Endothelial cell of umbilical vein (primary cell): Measurements from ENCODE around the gene PROM1. TPM values are rescaled to one million over a fixed set of nuclear protein-coding genes. Genes with fewer than 3 reads are reported as not detected.

Source experiments
- BruUV-seq: library from RNA; stranded (reverse); fragments of 400-500 nt; replicated peaks from 2 replicates; lab custom pipeline; 2021; lab: Mats Ljungman, UMichigan
- CTCF ChIA-PET: fragments of 300-600, 350-600 bp; sonication (Branson Sonifier 250); formaldehyde crosslinking; loops from one replicate; lab custom pipeline; 2021; ENCODE audit warnings: antibody characterized with exemption, inconsistent platforms; lab: Charles Lee
- POLR2A ChIA-PET: fragments of 300-600, 350-600 bp; sonication (Branson Sonifier 250); formaldehyde crosslinking; loops from one replicate; lab custom pipeline; 2021; ENCODE audit warnings: antibody characterized with exemption, inconsistent platforms; lab: Charles Lee
- DNase-seq: peaks from one replicate; pipeline ENCODE4 v3.0.0-alpha.2; 2011; ENCODE audit warnings: low read depth, low spot score
- FAIRE-seq: peaks from 2 replicates; lab custom pipeline; 2011; peaks lifted over from hg19 to GRCh38; lab: Jason Lieb, UNC
- H2AFZ ChIP-seq: 2 replicates; pipeline ENCODE4 v1.6.0; 2012; ENCODE audit warnings: low read depth, low read length, control low read depth, inconsistent platforms
- H3K27ac ChIP-seq: 2 replicates; pipeline ENCODE4 v1.5.1; 2011; ENCODE audit warnings: low read depth, mild to moderate bottlenecking, control low read depth, low read length, moderate library complexity; ENCODE audit not compliant: insufficient read depth
- H3K27me3 ChIP-seq, 2 experiments: 2 replicates each; pipeline versions ENCODE4 v1.6.0 to v1.6.1; 2011; ENCODE audit warnings: low read length in 2 of 2, mixed read lengths in 1 of 2; ENCODE audit not compliant: control insufficient read depth in 2 of 2, insufficient read depth in 2 of 2
- H3K36me3 ChIP-seq, 2 experiments: 2 replicates in 1 of 2; 3 replicates in 1 of 2; pipeline ENCODE4 v1.5.1; 2011; ENCODE audit warnings: low read length in 2 of 2, mild to moderate bottlenecking in 1 of 2, moderate library complexity in 1 of 2; ENCODE audit not compliant: control insufficient read depth in 2 of 2, insufficient read depth in 2 of 2; ENCODE audit errors: extremely low read depth in 1 of 2
- H3K4me1 ChIP-seq: 3 replicates; pipeline ENCODE4 v1.5.1; 2011; ENCODE audit warnings: mild to moderate bottlenecking, low read length; ENCODE audit not compliant: control insufficient read depth, insufficient read depth; ENCODE audit errors: extremely low read depth
- H3K4me2 ChIP-seq: 2 replicates; pipeline ENCODE4 v1.6.1; 2011; ENCODE audit warnings: low read length, control low read depth, mixed read lengths; ENCODE audit not compliant: insufficient read depth
- H3K4me3 ChIP-seq, 3 experiments: fragments of 200-600 bp in 1 of 3; sonication (generic), shearing (Covaris generic) in 1 of 3; replicated peaks in 1 of 3; 2 replicates each; pipeline ENCODE4 v1.5.1; 2011 to 2016; ENCODE audit warnings: control low read depth in 3 of 3, low read length in 3 of 3, mild to moderate bottlenecking in 2 of 3, inconsistent platforms in 1 of 3, low read depth in 1 of 3, moderate library complexity in 1 of 3; ENCODE audit not compliant: insufficient read depth in 1 of 3
- H3K79me2 ChIP-seq: 2 replicates; pipeline ENCODE4 v1.6.0; 2012; ENCODE audit warnings: low read length, inconsistent platforms; ENCODE audit not compliant: control insufficient read depth, insufficient read depth
- H3K9ac ChIP-seq: replicated peaks from 2 replicates; pipeline ENCODE3; 2011; ENCODE audit warnings: low read length, control low read depth; ENCODE audit not compliant: insufficient read depth; ENCODE audit errors: extremely low read depth
- H3K9me1 ChIP-seq: replicated peaks from 3 replicates; pipeline ENCODE4 v1.6.0; 2011; ENCODE audit warnings: mild to moderate bottlenecking, low read length; ENCODE audit not compliant: control insufficient read depth, insufficient read depth; ENCODE audit errors: extremely low read depth
- H3K9me3 ChIP-seq: replicated peaks from 2 replicates; pipeline ENCODE4 v1.5.1; 2012; ENCODE audit warnings: low read length, inconsistent platforms; ENCODE audit not compliant: control insufficient read depth, insufficient read depth
- H4K20me1 ChIP-seq: replicated peaks from 2 replicates; pipeline ENCODE3; 2011; ENCODE audit warnings: mild to moderate bottlenecking, low read length; ENCODE audit not compliant: control insufficient read depth, insufficient read depth; ENCODE audit errors: extremely low read depth
- CTCF ChIP-seq, 2 donors: IDR thresholded peaks; 1 replicate in 1 of 2; 2 replicates in 1 of 2; pipeline ENCODE4 v1.5.1; 2011; ENCODE audit warnings: low read length in 2 of 2, mild to moderate bottlenecking in 2 of 2, moderate library complexity in 2 of 2, control low read depth in 1 of 2, inconsistent platforms in 1 of 2, low read depth in 1 of 2; ENCODE audit not compliant: insufficient read depth in 1 of 2; ENCODE audit errors: extremely low read depth in 1 of 2
- EZH2 ChIP-seq: IDR thresholded peaks from 2 replicates; pipeline ENCODE4 v1.6.1; 2012; ENCODE audit warnings: borderline replicate concordance, low read depth, mild to moderate bottlenecking, moderate library complexity, low read length, inconsistent platforms; ENCODE audit not compliant: severe bottlenecking
- FOS ChIP-seq: IDR thresholded peaks from 2 replicates; pipeline ENCODE4 v1.6.1; 2011; ENCODE audit warnings: mild to moderate bottlenecking, low read length, moderate library complexity, borderline replicate concordance; ENCODE audit not compliant: insufficient read depth
- GATA2 ChIP-seq: IDR thresholded peaks from 2 replicates; pipeline ENCODE4 v1.7.0; 2011; ENCODE audit warnings: low read depth, mild to moderate bottlenecking, moderate library complexity, mixed read lengths, low read length; ENCODE audit not compliant: insufficient read length, insufficient read depth
- JUN ChIP-seq: IDR thresholded peaks from 2 replicates; pipeline ENCODE4 v1.6.1; 2011; ENCODE audit warnings: borderline replicate concordance, low read depth; ENCODE audit not compliant: insufficient read length, insufficient read depth
- MAX ChIP-seq: IDR thresholded peaks from 2 replicates; pipeline ENCODE4 v1.6.1; 2011; ENCODE audit not compliant: insufficient read depth, insufficient read length
- MYC ChIP-seq: IDR thresholded peaks from one replicate; pipeline ENCODE4 v1.6.1; 2011; ENCODE audit warnings: mild to moderate bottlenecking, low read depth, low read length
- POLR2A ChIP-seq: IDR thresholded peaks from 2 replicates; pipeline ENCODE4 v1.6.1; 2012; ENCODE audit warnings: low read depth, mild to moderate bottlenecking, control low read depth, low read length
- POLR2AphosphoS5 ChIP-seq: IDR thresholded peaks from 2 replicates; pipeline ENCODE4 v1.6.1; 2012; ENCODE audit warnings: low read depth, mild to moderate bottlenecking, control low read depth, low read length, moderate library complexity; ENCODE audit not compliant: insufficient read depth
- dilution Hi-C: fragments of 300-500 bp; cut with MboI; formaldehyde crosslinking; loops from one replicate; pipeline ENCODE4 v1.15.0; 2019; ENCODE audit warnings: low sequenced_read_pairs; ENCODE audit not compliant: extremely low pct_ligation_motif_present
- intact Hi-C: fragments of 100-400 bp; cut with micrococcal nuclease; formaldehyde crosslinking; loops from one replicate; pipeline ENCODE4 v1.10.0; 2022
- polyA plus RNA-seq, 4 experiments: library from polyadenylated mRNA; depleted of rRNA in 3 of 4; stranded (reverse) in 3 of 4; unstranded in 1 of 4; fragments of >200 nt; gene quantifications; 2 replicates each; pipeline versions ENCODE4 v1.2.1 to v1.2.3, GENCODE V29; 2011 to 2012; ENCODE audit warnings: missing spikeins in 1 of 4
- total RNA-seq: library from RNA; stranded (reverse); gene quantifications from 2 replicates; pipeline ENCODE4 v1.2.3, GENCODE V29; 2021

PROM1 gene
- total and polyA plus RNA-seq, 2 donors (not counting 3 experiments of a cell fraction or from before 2014, with no cell fraction given): 0.36 to 1.7 TPM

DNA sequence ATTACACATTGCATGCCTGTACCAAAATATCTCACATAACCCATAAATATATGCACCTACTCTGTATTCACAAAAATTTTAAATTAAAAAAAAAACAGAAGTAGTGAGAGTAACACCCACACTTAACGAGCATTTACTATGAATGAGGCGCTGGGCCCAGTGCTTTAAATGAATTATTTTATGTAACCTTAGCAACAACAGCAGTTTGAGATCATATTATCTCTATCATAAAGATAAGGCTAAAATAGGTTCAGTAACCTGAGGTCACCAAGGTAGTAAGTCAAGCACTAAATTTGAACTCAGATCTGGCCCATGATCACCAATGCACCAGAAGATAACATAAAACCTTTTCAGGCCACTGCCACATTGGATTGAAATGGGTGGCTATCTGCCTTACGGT lies 5.3 kb upstream of the PROM1 start:
- BruUV-seq: no TSS peak
- TF ChIP-seq MYC (no peak), FOS (no peak), GATA2 (no peak), POLR2A (no peak), POLR2AphosphoS5 (no peak), CTCF (IDR thresholded peaks at IDR 0.05; ENCODE audit: extremely low read depth in 1 of 2, insufficient read depth in 1 of 2, low read depth in 1 of 2, low read length in 2 of 2) (no peak), JUN (no peak), EZH2 (no peak), MAX (no peak)
- H2AFZ ChIP-seq: no peak overlapping the region
- H3K4me2 ChIP-seq: no peak overlapping the region
- no peak overlapping the region for H3K9ac ChIP-seq
- DNase-seq (no peak), FAIRE-seq (no peak)
- H4K20me1 ChIP-seq: no peaks in the 10 kb centered on the region
- ChIA-PET CTCF (no interaction called here), POLR2A (no interaction called here)
- intact Hi-C loops (no loop called here), dilution Hi-C loops (no loop called here)
- no peaks in the 10 kb centered on the region for H3K9me1 ChIP-seq
- H3K9me3 ChIP-seq: no peaks in the 10 kb centered on the region
- no peaks in the 10 kb centered on the region for H3K79me2 ChIP-seq
- no peaks in the 10 kb centered on the region for H3K36me3 ChIP-seq
- peaks cover 29 to 36% of the 10 kb centered on the region in 2 experiments for H3K27me3 ChIP-seq
- no peaks in the 10 kb centered on the region for H3K4me1 ChIP-seq
- H3K4me3 ChIP-seq: no peak overlapping the region
- no peak overlapping the region for H3K27ac ChIP-seq
